Stimulated activated naive B cell treated with anti-CD40 and anti-IgM and Interleukin-4, amounts not matched to agents 10 μg/mL and 1 μg/mL and 100 μg/mL, for 72 hours (primary cell): ENCODE data around the gene HASPIN.

Experiments used
- ATAC-seq, 2 donors: fragments of 150-1000 bp; cut with Tn5 transposase; replicated peaks; 2 replicates each; pipeline ENCODE4 v1.10.0; 2021; ENCODE audit warnings: moderate library complexity in 1 of 2
- DNase-seq: peaks from one replicate; pipeline ENCODE4 v3.0.0; 2021
- H3K27ac Mint-ChIP-seq: one replicate; pipeline ENCODE4 v1.8.0; 2022; ENCODE audit warnings: mild to moderate bottlenecking, mixed read lengths
- H3K27me3 Mint-ChIP-seq, 2 donors: one replicate each; pipeline ENCODE4 v1.8.0; 2022; ENCODE audit warnings: mixed read lengths in 2 of 2
- H3K36me3 Mint-ChIP-seq, 2 donors: one replicate each; pipeline ENCODE4 v1.8.0; 2022; ENCODE audit warnings: mixed read lengths in 2 of 2, mild to moderate bottlenecking in 1 of 2
- H3K4me1 Mint-ChIP-seq, 2 donors: one replicate each; pipeline ENCODE4 v1.8.0; 2022; ENCODE audit warnings: mixed read lengths in 2 of 2, mild to moderate bottlenecking in 1 of 2
- H3K4me3 Mint-ChIP-seq, 2 donors: one replicate each; pipeline ENCODE4 v1.8.0; 2022; ENCODE audit warnings: mild to moderate bottlenecking in 2 of 2, mixed read lengths in 2 of 2, moderate library complexity in 1 of 2
- H3K9me3 Mint-ChIP-seq, 2 donors: one replicate each; pipeline ENCODE4 v1.8.0; 2022; ENCODE audit warnings: mixed read lengths in 2 of 2, mild to moderate bottlenecking in 1 of 2

Gene HASPIN

DNA sequence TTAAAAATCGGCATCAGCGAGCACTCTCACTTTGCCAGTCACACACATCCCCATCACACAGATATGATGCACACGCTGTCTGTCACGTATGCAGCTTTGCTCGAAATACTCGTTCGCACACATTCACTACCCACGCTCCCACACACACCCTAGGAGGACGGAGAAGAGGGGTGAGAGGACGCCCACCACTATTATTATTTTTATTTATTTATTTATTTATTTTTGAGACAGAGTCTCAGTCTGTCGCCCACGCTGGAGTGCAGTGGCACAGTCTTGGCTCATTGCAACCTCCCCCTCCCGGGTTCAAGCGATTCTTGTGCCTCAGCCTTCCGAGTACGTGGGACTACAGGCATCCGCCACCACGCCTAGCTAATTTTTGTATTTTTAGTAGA, 30.4 kb downstream of the HASPIN start:
- no peaks in the 10 kb centered on the region for H3K9me3 Mint-ChIP-seq
- peak overlapping the region in 1 of 2 donors; percentile 56 for H3K4me3 Mint-ChIP-seq
- ATAC-seq, result no peak
- peaks cover under 1 to 6% of the 10 kb centered on the region in 2 donors for H3K27me3 Mint-ChIP-seq
- H3K27ac Mint-ChIP-seq, result no peak overlapping the region
- DNase-seq, result no peak
- no peaks in the 10 kb centered on the region for H3K36me3 Mint-ChIP-seq
- H3K4me1 Mint-ChIP-seq, result peaks cover 0 to 13% of the 10 kb centered on the region in 2 donors

GRCh38 chr17:3754458-3755334, 31.0 kb downstream of the HASPIN start:
- H3K36me3 Mint-ChIP-seq, result peaks cover 2 to 5% of the 10 kb centered on the region in 2 donors
- peaks cover 0 to 13% of the 10 kb centered on the region in 2 donors for H3K4me1 Mint-ChIP-seq
- ATAC-seq, result peak; percentile 90 to 95
- H3K27ac Mint-ChIP-seq, result peak overlapping the region; percentile 51
- peak overlapping the region; percentile 71 to 77 for H3K4me3 Mint-ChIP-seq
- DNase-seq, result peak; percentile 63
- peaks cover 0 to 7% of the 10 kb centered on the region in 2 donors for H3K27me3 Mint-ChIP-seq
- peaks cover 2% of the 10 kb centered on the region in 2 donors for H3K9me3 Mint-ChIP-seq

- Mint-ChIP-seq H3K27ac (no peak overlapping the region), H3K4me1 (peaks cover 0 to 12% of the 10 kb centered on the region in 2 donors), H3K9me3 (peaks cover 4 to 5% of the 10 kb centered on the region in 2 donors), H3K27me3 (peaks cover 0 to 10% of the 10 kb centered on the region in 2 donors), H3K4me3 (peak overlapping the region; percentile 71 to 77), H3K36me3 (peaks cover 3 to 10% of the 10 kb centered on the region in 2 donors)
- DNase-seq (no peak), ATAC-seq (no peak)
Measured at GRCh38 chr17:3755335-3756030, 31.8 kb downstream of the HASPIN start.

GRCh38 chr17:3759597-3760216, 36.0 kb downstream of the HASPIN start:
- no peak for ATAC-seq
- peaks cover 3 to 10% of the 10 kb centered on the region in 2 donors for H3K36me3 Mint-ChIP-seq
- no peak for DNase-seq
- H3K27ac Mint-ChIP-seq, result no peak overlapping the region
- H3K27me3 Mint-ChIP-seq, result peaks cover 0 to 6% of the 10 kb centered on the region in 2 donors
- H3K4me3 Mint-ChIP-seq, result no peak overlapping the region
- peaks cover 4 to 5% of the 10 kb centered on the region in 2 donors for H3K9me3 Mint-ChIP-seq
- H3K4me1 Mint-ChIP-seq, result peaks cover 12% of the 10 kb centered on the region in 2 donors

DNA sequence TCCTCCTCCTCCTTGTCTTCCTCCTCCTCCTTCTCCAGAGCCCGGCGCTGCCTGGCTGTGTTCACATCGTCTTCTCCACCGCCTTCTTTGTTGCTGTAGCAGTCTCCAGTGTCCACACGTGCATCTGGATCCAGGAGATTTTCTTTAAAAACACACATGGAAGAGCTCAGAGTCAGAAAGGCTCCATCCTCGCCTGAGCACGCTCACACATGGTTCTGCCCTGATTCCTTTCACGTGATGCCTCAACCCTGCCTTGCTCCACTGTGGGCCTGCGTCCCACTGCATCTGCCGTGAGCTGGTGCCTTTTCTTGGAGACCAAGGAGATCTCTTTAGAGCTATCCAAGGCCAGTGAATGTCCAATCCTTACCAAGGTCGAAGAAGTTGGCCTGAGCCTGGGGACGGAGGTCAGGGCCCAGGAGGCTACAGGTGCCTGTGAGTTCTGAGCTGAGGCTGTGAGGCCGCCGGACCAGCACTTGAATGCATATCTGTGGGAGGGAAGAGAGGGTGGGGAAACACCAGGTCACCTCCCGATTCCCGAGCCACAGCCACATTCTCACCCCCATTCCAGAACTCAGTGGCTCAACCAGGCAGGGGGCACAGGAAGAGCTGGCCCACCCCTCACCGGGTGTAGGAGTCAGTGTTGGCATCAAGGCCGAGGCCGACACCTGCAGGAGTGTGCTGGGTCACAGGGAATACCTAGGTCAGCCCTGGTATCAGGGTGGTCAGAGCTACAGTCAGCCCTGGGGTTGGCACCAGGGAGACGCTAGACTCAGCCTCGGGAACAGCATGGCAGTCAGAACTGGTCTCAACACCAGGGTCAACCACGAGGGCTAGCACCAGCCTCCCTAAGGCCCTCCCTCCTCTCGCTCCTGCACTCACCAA, 37.6 kb downstream of the HASPIN start:
- peaks cover 0 to 6% of the 10 kb centered on the region in 2 donors for H3K27me3 Mint-ChIP-seq
- H3K4me3 Mint-ChIP-seq, result no peak overlapping the region
- peaks cover 3 to 10% of the 10 kb centered on the region in 2 donors for H3K36me3 Mint-ChIP-seq
- H3K9me3 Mint-ChIP-seq, result peaks cover 4 to 7% of the 10 kb centered on the region in 2 donors
- DNase-seq (no peak), ATAC-seq (no peak)
- no peak overlapping the region for H3K27ac Mint-ChIP-seq
- peaks cover 16 to 27% of the 10 kb centered on the region in 2 donors for H3K4me1 Mint-ChIP-seq

DNA sequence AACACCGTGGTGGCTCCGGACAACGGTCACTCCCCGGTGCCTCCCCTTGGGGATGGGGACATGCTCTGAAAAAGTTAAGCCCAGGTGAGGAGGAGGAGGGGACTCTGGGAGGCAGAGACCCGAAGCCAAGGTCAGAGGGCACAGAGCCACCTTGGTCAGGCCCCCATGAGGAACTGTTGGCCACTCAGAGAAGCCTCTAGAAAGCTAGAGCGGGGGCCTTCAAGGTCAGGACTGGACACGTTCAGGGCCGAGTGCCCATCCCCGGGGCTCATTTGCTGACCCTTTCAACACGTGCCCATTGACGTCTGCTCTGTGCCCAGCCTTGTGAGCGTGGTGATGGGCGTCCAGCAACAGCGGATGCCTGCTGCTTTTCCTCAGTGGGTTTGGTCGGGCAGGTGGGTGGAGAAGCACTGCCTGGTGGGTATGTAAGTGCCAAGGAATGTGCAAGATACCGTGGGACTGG, 38.2 kb downstream of the HASPIN start:
- no peak overlapping the region for H3K4me3 Mint-ChIP-seq
- H3K9me3 Mint-ChIP-seq, result peaks cover 4 to 9% of the 10 kb centered on the region in 2 donors
- H3K27me3 Mint-ChIP-seq, result peaks cover 0 to 6% of the 10 kb centered on the region in 2 donors
- ATAC-seq (no peak), DNase-seq (no peak)
- peaks cover 3 to 10% of the 10 kb centered on the region in 2 donors for H3K36me3 Mint-ChIP-seq
- peaks cover 16 to 27% of the 10 kb centered on the region in 2 donors for H3K4me1 Mint-ChIP-seq
- no peak overlapping the region for H3K27ac Mint-ChIP-seq

DNA sequence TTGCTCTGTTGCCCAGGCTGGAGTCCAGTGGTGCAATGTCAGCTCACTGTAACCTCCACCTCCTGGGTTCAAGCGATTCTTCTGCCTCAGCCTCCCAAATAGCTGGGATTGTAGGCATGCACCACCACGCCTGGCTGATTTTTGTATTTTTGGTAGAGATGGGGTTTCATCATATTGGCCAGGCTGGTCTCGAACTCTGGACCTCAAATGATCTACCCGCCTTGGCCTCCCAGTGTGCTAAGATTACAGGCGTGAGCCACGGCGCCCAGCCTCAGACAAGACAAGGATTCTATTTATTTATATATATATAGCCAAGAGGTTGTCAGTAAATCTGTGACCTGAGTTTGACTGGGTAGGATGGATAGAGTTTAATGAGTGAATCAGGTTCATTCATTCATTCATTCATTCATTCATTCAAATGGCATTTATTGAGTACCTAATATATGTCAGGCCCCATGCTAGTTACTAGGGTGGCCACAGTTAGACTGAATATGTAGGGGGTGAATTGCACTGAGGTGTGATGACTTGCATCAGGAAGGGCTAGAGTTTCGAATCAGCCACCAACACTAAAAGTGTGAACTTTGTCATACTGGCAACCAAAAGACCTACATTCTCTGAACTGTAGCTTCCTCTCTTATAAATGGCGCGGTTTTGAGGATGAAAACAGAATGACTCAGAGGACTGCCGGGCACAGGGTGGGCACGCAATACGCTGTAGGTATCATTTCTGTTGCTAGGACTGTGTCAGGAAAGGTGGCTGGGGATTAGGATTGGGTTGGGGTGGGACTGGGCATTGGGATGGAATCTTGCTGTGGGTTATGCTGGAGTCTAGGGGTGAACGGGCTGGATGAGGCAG, 39.4 kb downstream of the HASPIN start:
- Mint-ChIP-seq H3K4me1 (peaks cover 16 to 28% of the 10 kb centered on the region in 2 donors), H3K27ac (peak overlapping the region; percentile 91), H3K36me3 (peaks cover 6 to 10% of the 10 kb centered on the region in 2 donors), H3K9me3 (peaks cover 4 to 13% of the 10 kb centered on the region in 2 donors), H3K4me3 (peak overlapping the region in 1 of 2 donors; percentile 46), H3K27me3 (peaks cover 0 to 6% of the 10 kb centered on the region in 2 donors)
- DNase-seq, result no peak
- peak; percentile 47 to 64 for ATAC-seq

- Mint-ChIP-seq H3K4me1 (peaks cover 19 to 34% of the 10 kb centered on the region in 2 donors), H3K4me3 (peak overlapping the region in 1 of 2 donors; percentile 46), H3K36me3 (peaks cover 6 to 10% of the 10 kb centered on the region in 2 donors), H3K27ac (peak overlapping the region; percentile 91), H3K9me3 (peaks cover 4 to 13% of the 10 kb centered on the region in 2 donors), H3K27me3 (peaks cover 0 to 6% of the 10 kb centered on the region in 2 donors)
- DNase-seq (no peak), ATAC-seq (no peak)
Measured at GRCh38 chr17:3763777-3764170, 40.1 kb downstream of the HASPIN start.

DNA sequence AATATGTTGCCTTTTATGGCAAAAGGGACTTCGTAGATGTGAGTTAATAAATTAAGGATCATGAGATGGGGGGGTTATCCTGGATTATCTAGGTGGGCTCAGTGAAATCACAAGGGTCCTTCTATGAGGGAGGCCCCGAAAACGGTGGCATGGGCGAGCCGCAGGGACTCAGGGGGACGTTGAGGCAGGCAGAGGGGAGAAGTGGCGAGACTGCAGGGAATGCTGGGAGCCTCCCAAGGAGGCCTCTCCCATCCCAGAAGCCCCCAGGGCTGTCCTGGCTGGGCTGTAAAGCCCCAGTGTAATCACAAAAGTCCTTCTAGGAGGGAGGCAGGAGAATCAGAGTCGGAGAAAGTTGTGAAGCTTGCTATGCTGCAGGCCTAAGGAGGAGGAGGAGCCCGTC, 42.3 kb downstream of the HASPIN start:
- H3K36me3 Mint-ChIP-seq, result peaks cover 0 to 3% of the 10 kb centered on the region in 2 donors
- H3K4me3 Mint-ChIP-seq, result peak overlapping the region in 1 of 2 donors; percentile 54
- DNase-seq, result no peak
- peak overlapping the region; percentile 38 for H3K27ac Mint-ChIP-seq
- peaks cover 27 to 53% of the 10 kb centered on the region in 2 donors for H3K4me1 Mint-ChIP-seq
- H3K9me3 Mint-ChIP-seq, result peaks cover 0 to 7% of the 10 kb centered on the region in 2 donors
- no peaks in the 10 kb centered on the region for H3K27me3 Mint-ChIP-seq
- ATAC-seq, result no peak

DNA sequence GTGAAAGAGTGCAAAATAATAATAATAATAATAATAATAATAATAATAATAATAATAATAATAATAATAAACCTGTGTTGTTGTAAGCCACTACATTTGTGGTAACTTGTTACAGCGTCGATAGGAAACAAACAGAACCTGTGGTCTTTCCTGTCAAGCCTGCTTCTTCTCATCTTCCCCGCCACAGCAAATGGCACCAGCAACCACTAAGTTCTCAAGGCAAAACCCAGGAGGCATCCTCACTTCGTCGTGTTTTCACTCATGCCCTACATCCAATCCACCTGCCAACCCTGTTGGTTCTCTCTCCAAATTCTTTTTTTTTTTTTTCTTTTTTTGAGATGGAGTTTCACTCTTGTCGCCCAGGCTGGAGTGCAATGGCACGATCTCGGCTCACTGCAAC, 43.1 kb downstream of the HASPIN start:
- Mint-ChIP-seq H3K4me1 (peaks cover 29 to 57% of the 10 kb centered on the region in 2 donors), H3K27me3 (no peaks in the 10 kb centered on the region), H3K4me3 (no peak overlapping the region), H3K9me3 (peaks cover 0 to 7% of the 10 kb centered on the region in 2 donors), H3K36me3 (peaks cover 0 to 3% of the 10 kb centered on the region in 2 donors), H3K27ac (peak overlapping the region; percentile 22)
- DNase-seq (no peak), ATAC-seq (no peak)

GRCh38 chr17:3768341-3768740, 44.6 kb downstream of the HASPIN start:
- ATAC-seq (no peak), DNase-seq (no peak)
- Mint-ChIP-seq H3K36me3 (peaks cover 0 to 3% of the 10 kb centered on the region in 2 donors), H3K4me1 (peaks cover 30 to 60% of the 10 kb centered on the region in 2 donors), H3K27me3 (no peaks in the 10 kb centered on the region), H3K27ac (no peak overlapping the region), H3K4me3 (no peak overlapping the region), H3K9me3 (peaks cover 0 to 7% of the 10 kb centered on the region in 2 donors)

- H3K36me3 Mint-ChIP-seq, result peaks cover 0 to 3% of the 10 kb centered on the region in 2 donors
- H3K9me3 Mint-ChIP-seq, result peaks cover 0 to 7% of the 10 kb centered on the region in 2 donors
- H3K4me1 Mint-ChIP-seq, result peaks cover 27 to 56% of the 10 kb centered on the region in 2 donors
Measured at GRCh38 chr17:3768769-3769168, 45.1 kb downstream of the HASPIN start.

More at GRCh38 chr17:3768769-3769168, 45.1 kb downstream of the HASPIN start:
- no peaks in the 10 kb centered on the region for H3K27me3 Mint-ChIP-seq
- H3K4me3 Mint-ChIP-seq, result no peak overlapping the region
- H3K27ac Mint-ChIP-seq, result no peak overlapping the region
- DNase-seq, result no peak
- no peak for ATAC-seq
